HL-60 (cell line): ENCODE results near the gene ROBO1.

Source experiments
- DNase-seq, 2 experiments: peaks; one replicate each; pipeline ENCODE4 v3.0.0-alpha.2; 2010 to 2020; ENCODE audit warnings: low read depth in 1 of 2, low spot score in 1 of 2
- H3K27ac ChIP-seq: fragments of 250-450 bp; sonication (Bioruptor Pico); replicated peaks from 2 replicates; pipeline ENCODE4 v1.5.1; 2020; ENCODE audit warnings: mild to moderate bottlenecking, moderate library complexity
- H3K27me3 ChIP-seq: fragments of 250-450 bp; sonication (Bioruptor Pico); 2 replicates; pipeline ENCODE4 v1.5.1; 2021; ENCODE audit warnings: mild to moderate bottlenecking, moderate library complexity; ENCODE audit not compliant: insufficient read depth, poor library complexity, severe bottlenecking
- H3K4me3 ChIP-seq: replicated peaks from 2 replicates; pipeline ENCODE4 v1.5.1; 2011; ENCODE audit warnings: mild to moderate bottlenecking, control low read depth, low read length; ENCODE audit not compliant: insufficient read depth
- CTCF ChIP-seq: IDR thresholded peaks from one replicate; pipeline ENCODE4 v1.5.1; 2011; ENCODE audit warnings: low read length, control low read depth, inconsistent platforms; ENCODE audit not compliant: insufficient read depth
- GABPA ChIP-seq: IDR thresholded peaks from 2 replicates; pipeline ENCODE4 v1.6.1; 2012; ENCODE audit warnings: low read depth
- POLR2AphosphoS5 ChIP-seq: IDR thresholded peaks from 2 replicates; pipeline ENCODE4 v1.6.1; 2012; ENCODE audit warnings: low read depth
- REST ChIP-seq: IDR thresholded peaks from 2 replicates; pipeline ENCODE4 v1.6.1; 2012; ENCODE audit warnings: low read depth; ENCODE audit not compliant: insufficient replicate concordance
- SPI1 ChIP-seq: IDR thresholded peaks from 2 replicates; pipeline ENCODE4 v1.6.1; 2012; ENCODE audit warnings: low read depth, mild to moderate bottlenecking, borderline replicate concordance

ROBO1 gene

GRCh38 chr3:79378064-79378463 lies 389.7 kb downstream of the ROBO1 start:
- TF ChIP-seq CTCF (no peak), SPI1 (no peak), REST (no peak), POLR2AphosphoS5 (no peak), GABPA (no peak)
- Histone ChIP-seq H3K4me3 (no peak overlapping the region), H3K27ac (no peak overlapping the region), H3K27me3 (no peaks in the 10 kb centered on the region)
- no peak for DNase-seq

DNA sequence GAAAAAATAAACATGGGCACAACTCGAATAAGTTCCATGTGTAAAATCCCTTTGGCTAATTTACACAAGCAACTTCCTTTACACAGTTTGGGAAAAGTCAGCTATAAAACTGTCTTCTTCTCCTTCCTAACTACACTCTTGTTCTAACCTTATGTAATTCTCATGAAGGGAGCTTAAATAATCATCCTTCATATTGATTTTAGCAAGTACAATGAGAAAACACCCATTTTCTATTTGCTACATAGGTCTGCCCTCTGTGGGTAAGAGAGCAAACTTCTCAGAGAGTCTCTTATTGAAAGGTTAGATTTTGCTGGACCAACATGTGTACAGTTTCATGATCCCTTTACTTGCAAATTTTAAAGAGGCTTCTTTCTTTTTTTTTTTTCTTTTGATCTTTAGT lies 398.5 kb downstream of the ROBO1 start:
- Histone ChIP-seq H3K27me3 (no peaks in the 10 kb centered on the region), H3K27ac (no peak overlapping the region), H3K4me3 (no peak overlapping the region)
- no peak for TF ChIP-seq SPI1
- TF ChIP-seq CTCF, result no peak
- TF ChIP-seq REST, result no peak
- TF ChIP-seq POLR2AphosphoS5, result no peak
- no peak for TF ChIP-seq GABPA
- DNase-seq, result no peak

- DNase-seq, result no peak
- H3K4me3 ChIP-seq, result no peak overlapping the region
- no peak for TF ChIP-seq GABPA
- no peak overlapping the region for H3K27ac ChIP-seq
- no peaks in the 10 kb centered on the region for H3K27me3 ChIP-seq
These were observed 399.4 kb downstream of the ROBO1 start for GRCh38 chr3:79368403-79368802.

DNA sequence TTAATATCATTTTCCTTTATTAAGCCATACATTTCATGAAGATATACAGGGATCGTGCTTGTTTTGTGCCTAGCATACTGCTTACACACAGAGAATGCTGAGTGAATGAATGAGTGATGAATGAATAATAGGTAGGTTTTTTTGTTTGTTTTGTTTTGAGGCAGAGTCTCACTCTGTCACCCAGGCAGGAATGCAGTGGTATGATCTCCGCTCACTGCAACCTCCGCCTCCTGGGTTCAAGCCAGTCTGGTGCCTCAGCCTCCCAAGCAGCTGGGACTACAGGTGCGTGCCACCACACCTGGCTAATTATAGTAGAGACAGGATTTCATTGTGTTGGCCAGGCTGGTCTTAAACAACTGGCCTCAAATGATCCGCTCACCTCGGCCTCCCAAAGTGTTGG lies 400.0 kb downstream of the ROBO1 start:
- TF ChIP-seq SPI1, result no peak
- TF ChIP-seq CTCF, result no peak
- no peak for TF ChIP-seq REST
- no peak for TF ChIP-seq GABPA
- no peak for TF ChIP-seq POLR2AphosphoS5
- H3K27me3 ChIP-seq, result peaks cover 2% of the 10 kb centered on the region
- no peak overlapping the region for H3K4me3 ChIP-seq
- no peak for DNase-seq
- H3K27ac ChIP-seq, result no peak overlapping the region
